GM12878 (cell line): Measurements from ENCODE around the gene WDFY4. TPM values are rescaled to one million over a fixed set of nuclear protein-coding genes. Genes with fewer than 3 reads are reported as not detected.

Experiments
- ATAC-seq: fragments of 200-7000 bp; cut with Tn5 transposase; 3 replicates; pipeline ENCODE4 v1.9.1; 2020; ENCODE audit warnings: mild to moderate bottlenecking, moderate library complexity
- BruUV-seq: library from RNA; stranded (reverse); fragments of 400-500 nt; replicated peaks from 2 replicates; lab custom pipeline; 2021; lab: Mats Ljungman, UMichigan
- CTCF ChIA-PET: fragments of 300-600 bp; sonication (Branson Sonifier 250); formaldehyde crosslinking; extraction: SDS; loops from one replicate; lab custom pipeline; 2021; ENCODE audit warnings: inconsistent platforms; lab: Yijun Ruan, JAX
- POLR2A ChIA-PET: fragments of 350-600 bp; formaldehyde crosslinking; extraction: SDS; loops from one replicate; lab custom pipeline; 2021; ENCODE audit warnings: inconsistent platforms; lab: Charles Lee
- RAD21 ChIA-PET: fragments of 300-600 bp; sonication (Branson Sonifier 250); formaldehyde crosslinking; loops from one replicate; lab custom pipeline; 2023; ENCODE audit warnings: antibody characterized with exemption; ENCODE audit not compliant: unreplicated experiment; lab: Charles Lee
- SMC1A ChIA-PET: fragments of 300-600 bp; sonication (Branson Sonifier 250); formaldehyde crosslinking; loops from one replicate; lab custom pipeline; 2023; ENCODE audit not compliant: unreplicated experiment, uncharacterized antibody; lab: Charles Lee
- DNase-seq: peaks from one replicate; pipeline ENCODE4 v3.0.0-alpha.2; 2011; ENCODE audit warnings: low read depth, low spot score
- FAIRE-seq: peaks from 3 replicates; lab custom pipeline; 2011; peaks lifted over from hg19 to GRCh38; lab: Jason Lieb, UNC
- H2AFZ ChIP-seq: 2 replicates; pipeline ENCODE4 v1.6.0; 2011; ENCODE audit warnings: low read depth, low read length, control low read depth; ENCODE audit not compliant: control insufficient read depth
- H3K27ac ChIP-seq: 2 replicates; pipeline ENCODE4 v1.5.1; 2011; ENCODE audit warnings: control low read depth; ENCODE audit not compliant: control insufficient read depth, insufficient read depth
- H3K27me3 ChIP-seq, 2 experiments: replicated peaks in 1 of 2; 2 replicates each; pipeline versions ENCODE4 v1.6.0 to v1.6.1; 2011; ENCODE audit warnings: low read length in 1 of 2; ENCODE audit not compliant: control insufficient read depth in 2 of 2, insufficient read depth in 2 of 2
- H3K36me3 ChIP-seq, 2 experiments: 2 replicates each; pipeline ENCODE4 v1.5.1; 2011; ENCODE audit warnings: low read length in 1 of 2; ENCODE audit not compliant: control insufficient read depth in 2 of 2, insufficient read depth in 2 of 2
- H3K4me1 ChIP-seq: 2 replicates; pipeline ENCODE4 v1.6.1; 2011; ENCODE audit warnings: mild to moderate bottlenecking, low read length, moderate library complexity, mixed read lengths; ENCODE audit not compliant: control insufficient read depth, insufficient read depth
- H3K4me2 ChIP-seq: 2 replicates; pipeline ENCODE4 v1.6.0; 2011; ENCODE audit warnings: control low read depth; ENCODE audit not compliant: control insufficient read depth, insufficient read depth
- H3K4me3 ChIP-seq: fragments of 200-600 bp; sonication (generic); 2 replicates; pipeline ENCODE4 v1.5.1; 2016
- H3K79me2 ChIP-seq: 2 replicates; pipeline ENCODE4 v1.6.0; 2011; ENCODE audit warnings: low read length; ENCODE audit not compliant: control insufficient read depth, insufficient read depth
- H3K9ac ChIP-seq: 2 replicates; pipeline ENCODE4 v1.8.0; 2011; ENCODE audit warnings: low read length, control low read depth, mixed read lengths; ENCODE audit not compliant: control insufficient read depth, insufficient read depth
- H3K9me3 ChIP-seq: replicated peaks from 3 replicates; pipeline ENCODE4 v1.5.1; 2011; ENCODE audit warnings: mild to moderate bottlenecking, low read length; ENCODE audit not compliant: control insufficient read depth, insufficient read depth
- H4K20me1 ChIP-seq: 2 replicates; pipeline ENCODE4 v1.6.0; 2011; ENCODE audit not compliant: control insufficient read depth, insufficient read depth
- CHD1 ChIP-seq: IDR thresholded peaks from 2 replicates; pipeline ENCODE4 v1.6.1; 2012; ENCODE audit warnings: low read depth, low read length, improper control_type of control experiment
- JUND ChIP-seq: IDR thresholded peaks from 2 replicates; pipeline ENCODE4 v1.6.1; 2012; ENCODE audit warnings: low read depth, mild to moderate bottlenecking, low read length, improper control_type of control experiment, moderate library complexity
- KAT2A ChIP-seq: conservative IDR thresholded peaks from 2 replicates; pipeline ENCODE4 v1.6.1; 2011; ENCODE audit warnings: low read depth, low read length; ENCODE audit not compliant: control insufficient read depth
- RAD51 ChIP-seq: fragments of 450-650 bp; IDR thresholded peaks from 2 replicates; pipeline ENCODE4 v1.6.1; 2016; ENCODE audit warnings: moderate library complexity, mild to moderate bottlenecking, inconsistent platforms
- SKIL ChIP-seq: fragments of 450-650 bp; IDR thresholded peaks from 2 replicates; pipeline ENCODE4 v1.6.1; 2017; ENCODE audit warnings: mild to moderate bottlenecking, low read depth, inconsistent platforms; ENCODE audit not compliant: poor library complexity, severe bottlenecking
- TARDBP ChIP-seq: IDR thresholded peaks from 2 replicates; pipeline ENCODE4 v1.6.1; 2016; ENCODE audit warnings: borderline replicate concordance
- YBX1 ChIP-seq: fragments of 450-650 bp; IDR thresholded peaks from 2 replicates; pipeline ENCODE4 v1.6.1; 2016; ENCODE audit warnings: antibody characterized with exemption
- WGBS: methylation state at CpG from one replicate; pipeline ENCODE4 v1.1.6; 2016; ENCODE audit warnings: low lambda C conversion rate; ENCODE audit not compliant: insufficient replicate concordance, insufficient coverage; ENCODE audit errors: missing lambda C conversion rate; 5-methylcytosine and 5-hydroxymethylcytosine counted together
- in situ Hi-C: fragments of 300-500 bp; cut with MboI; formaldehyde crosslinking; loops from 9 replicates; pipeline ENCODE4 v1.14.3; 2018; ENCODE audit warnings: mixed read lengths
- intact Hi-C: fragments of 100-400 bp; cut with micrococcal nuclease; formaldehyde crosslinking; loops from one replicate; pipeline ENCODE4 v1.14.2; 2022; ENCODE audit not compliant: unreplicated experiment
- polyA plus RNA-seq, 11 experiments: library from polyadenylated mRNA; depleted of rRNA in 4 of 11; unstranded in 6 of 11; stranded (reverse) in 5 of 11; fragments of >200 nt; fragmentation: Nextera tagmentation in 4 of 11; fragmentation: Illumina TruSeq in 1 of 11; extraction: Ambion mirVana in 4 of 11; extraction: Trizol in 1 of 11; gene quantifications; 1 replicate in 1 of 11; 2 replicates in 10 of 11; pipeline versions ENCODE4 v1.2.1 to v1.2.3, GENCODE V29; 2011 to 2016; ENCODE audit warnings: inconsistent platforms in 2 of 11, missing spikeins in 2 of 11, low read depth in 1 of 11
- total RNA-seq, 4 experiments: library from RNA; depleted of rRNA in 3 of 4; stranded (reverse); fragments of >200 nt in 3 of 4; fragmentation: Illumina TruSeq in 1 of 4; extraction: Trizol in 1 of 4; gene quantifications; 2 replicates each; pipeline versions ENCODE4 v1.2.1 to v1.2.3, GENCODE V29; 2013 to 2021
- TF ChIP-seq, protein P1 (sequence below): fragments of 450-650 bp; IDR thresholded peaks from 2 replicates; pipeline ENCODE4 v1.6.1; 2016; ENCODE audit warnings: mild to moderate bottlenecking

Gene WDFY4
- total and polyA plus RNA-seq, 10 of the 15 experiments (the other 5 are each of a cell fraction or from before 2014, with no cell fraction given) = 13.5 to 132 (median 47.3) TPM

DNA sequence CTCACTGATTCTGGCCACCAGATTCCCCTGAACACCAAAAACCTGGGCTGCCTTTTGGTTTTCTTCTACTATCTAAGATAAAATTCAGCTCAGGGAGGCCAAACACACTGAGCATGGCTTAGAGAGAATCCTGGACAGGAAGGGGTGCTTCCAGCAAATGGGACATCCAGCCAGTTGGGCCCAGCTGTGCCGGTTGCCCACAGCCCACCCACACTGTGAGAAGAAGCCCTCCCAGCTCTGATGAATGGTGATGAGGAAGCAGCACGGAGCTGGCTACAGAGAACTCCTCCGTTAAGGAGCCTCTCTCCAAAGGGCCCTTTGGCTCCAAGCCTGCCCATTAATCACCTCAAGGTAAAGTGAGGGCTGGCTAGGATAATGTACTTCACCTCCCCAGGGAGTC, 239.1 kb downstream of the WDFY4 start:
- Histone ChIP-seq H4K20me1 (no peaks in the 10 kb centered on the region), H3K36me3 (peaks cover 3 to 5% of the 10 kb centered on the region in 2 experiments), H3K4me2 (no peak overlapping the region), H2AFZ (no peak overlapping the region), H3K27me3 (no peaks in the 10 kb centered on the region), H3K27ac (no peak overlapping the region), H3K9me3 (no peaks in the 10 kb centered on the region), H3K4me1 (no peaks in the 10 kb centered on the region), H3K9ac (no peak overlapping the region), H3K4me3 (no peak overlapping the region), H3K79me2 (no peaks in the 10 kb centered on the region)
- POLR2A ChIA-PET = no interaction called here
- DNase-seq (no peak), FAIRE-seq (no peak), ATAC-seq (no peak)
- CTCF ChIA-PET = interaction anchor here (0.7 kb wide), 1 partner anchor 13 kb away, joined by 4 read pairs; no protein-coding TSS in a partner anchor
- SMC1A ChIA-PET = interaction anchor here (0.6 kb wide), 1 partner anchor 263 kb away, joined by 3 read pairs; no protein-coding TSS in a partner anchor
- in situ Hi-C loops (no loop called here), intact Hi-C loops (no loop called here)
- 72% methylated on average over 3 of the region's 3 CpGs for WGBS
- BruUV-seq = no TSS peak
- RAD21 ChIA-PET = no interaction called here
- no peak for TF ChIP-seq KAT2A
- no peak for TF ChIP-seq CHD1
- no peak for TF ChIP-seq JUND
- no peak for TF ChIP-seq RAD51
- TF ChIP-seq, protein P1, sequence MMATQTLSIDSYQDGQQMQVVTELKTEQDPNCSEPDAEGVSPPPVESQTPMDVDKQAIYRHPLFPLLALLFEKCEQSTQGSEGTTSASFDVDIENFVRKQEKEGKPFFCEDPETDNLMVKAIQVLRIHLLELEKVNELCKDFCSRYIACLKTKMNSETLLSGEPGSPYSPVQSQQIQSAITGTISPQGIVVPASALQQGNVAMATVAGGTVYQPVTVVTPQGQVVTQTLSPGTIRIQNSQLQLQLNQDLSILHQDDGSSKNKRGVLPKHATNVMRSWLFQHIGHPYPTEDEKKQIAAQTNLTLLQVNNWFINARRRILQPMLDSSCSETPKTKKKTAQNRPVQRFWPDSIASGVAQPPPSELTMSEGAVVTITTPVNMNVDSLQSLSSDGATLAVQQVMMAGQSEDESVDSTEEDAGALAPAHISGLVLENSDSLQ = no peak
- TF ChIP-seq TARDBP = no peak
- TF ChIP-seq SKIL = no peak
- TF ChIP-seq YBX1 = no peak
